ENCODE data around the gene TMEM154.
A peak's percentile ranks its signal among the peaks of the same experiment; 100 is the strongest.

Gene TMEM154

GRCh38 chr4:152679414-152680281, at the start of gene TMEM154:
Gene TMEM154 (minus strand): TSS chr4:152679997. CDS start chr4:152679933, 64 bp downstream.
- peak; percentile 91 for DNase-seq (ENCODE audit: low read depth)

GRCh38 chr4:152729466-152729865, 49.7 kb upstream of the TMEM154 start:
- peak; percentile 67 for DNase-seq (ENCODE audit: low read depth)
- H3K4me3 ChIP-seq (replicated peaks; ENCODE audit: low read depth, low read length): no peak overlapping the region
- TF ChIP-seq CTCF (IDR thresholded peaks at IDR 0.05; ENCODE audit: low read length, missing control alignments): no peak

More at GRCh38 chr4:152679414-152680281, at the start of gene TMEM154:
- TF ChIP-seq CTCF (IDR thresholded peaks at IDR 0.05; ENCODE audit: low read length, missing control alignments): no peak
- peak within 1 kb of the TSS; percentile 67 for H3K4me3 ChIP-seq (replicated peaks; ENCODE audit: low read depth, low read length)

- no peak for TF ChIP-seq CTCF (IDR thresholded peaks at IDR 0.05; ENCODE audit: low read length, missing control alignments)
- no peak overlapping the region for H3K4me3 ChIP-seq (replicated peaks; ENCODE audit: low read depth, low read length)
- DNase-seq (ENCODE audit: low read depth): no peak
Measured at GRCh38 chr4:152728343-152728742, 48.5 kb upstream of the TMEM154 start.

GRCh38 chr4:152727784-152728183, 48.0 kb upstream of the TMEM154 start:
- no peak for DNase-seq (ENCODE audit: low read depth)
- TF ChIP-seq CTCF (IDR thresholded peaks at IDR 0.05; ENCODE audit: low read length, missing control alignments): no peak
- no peak overlapping the region for H3K4me3 ChIP-seq (replicated peaks; ENCODE audit: low read depth, low read length)

GRCh38 chr4:152724494-152724893, 44.7 kb upstream of the TMEM154 start:
- no peak for TF ChIP-seq CTCF (IDR thresholded peaks at IDR 0.05; ENCODE audit: low read length, missing control alignments)
- no peak for DNase-seq (ENCODE audit: low read depth)
- no peak overlapping the region for H3K4me3 ChIP-seq (replicated peaks; ENCODE audit: low read depth, low read length)

- no peak for TF ChIP-seq CTCF (IDR thresholded peaks at IDR 0.05; ENCODE audit: low read length, missing control alignments)
- no peak overlapping the region for H3K4me3 ChIP-seq (replicated peaks; ENCODE audit: low read depth, low read length)
- DNase-seq (ENCODE audit: low read depth): no peak
Measured at GRCh38 chr4:152723236-152723635, 43.4 kb upstream of the TMEM154 start.

Measured in fibroblast of pulmonary artery (primary cell).